RWPE1 (cell line): ENCODE measurements around the gene SCO2.

Source experiments
- CTCF ChIA-PET: fragments of 350-600 bp; sonication (Branson Sonifier 250); formaldehyde crosslinking; extraction: SDS; loops from one replicate; lab custom pipeline; 2021; lab: Yijun Ruan, JAX
- POLR2A ChIA-PET: fragments of 400-600 bp; formaldehyde crosslinking; extraction: SDS; loops from one replicate; lab custom pipeline; 2020; ENCODE audit warnings: antibody characterized with exemption; ENCODE audit not compliant: low non-redundant PET; lab: Yijun Ruan, JAX
- DNase-seq: peaks from one replicate; pipeline ENCODE4 v3.0.0; 2012; ENCODE audit warnings: low spot score
- H3K27ac ChIP-seq: fragments of 450-650 bp; 2 replicates; pipeline ENCODE4 v1.5.1; 2017
- TF ChIP-seq, protein P1 (sequence below): fragments of 450-650 bp; conservative IDR thresholded peaks from 2 replicates; pipeline ENCODE4 v1.5.1; 2017; ENCODE audit warnings: low read depth, mild to moderate bottlenecking

Gene SCO2

DNA sequence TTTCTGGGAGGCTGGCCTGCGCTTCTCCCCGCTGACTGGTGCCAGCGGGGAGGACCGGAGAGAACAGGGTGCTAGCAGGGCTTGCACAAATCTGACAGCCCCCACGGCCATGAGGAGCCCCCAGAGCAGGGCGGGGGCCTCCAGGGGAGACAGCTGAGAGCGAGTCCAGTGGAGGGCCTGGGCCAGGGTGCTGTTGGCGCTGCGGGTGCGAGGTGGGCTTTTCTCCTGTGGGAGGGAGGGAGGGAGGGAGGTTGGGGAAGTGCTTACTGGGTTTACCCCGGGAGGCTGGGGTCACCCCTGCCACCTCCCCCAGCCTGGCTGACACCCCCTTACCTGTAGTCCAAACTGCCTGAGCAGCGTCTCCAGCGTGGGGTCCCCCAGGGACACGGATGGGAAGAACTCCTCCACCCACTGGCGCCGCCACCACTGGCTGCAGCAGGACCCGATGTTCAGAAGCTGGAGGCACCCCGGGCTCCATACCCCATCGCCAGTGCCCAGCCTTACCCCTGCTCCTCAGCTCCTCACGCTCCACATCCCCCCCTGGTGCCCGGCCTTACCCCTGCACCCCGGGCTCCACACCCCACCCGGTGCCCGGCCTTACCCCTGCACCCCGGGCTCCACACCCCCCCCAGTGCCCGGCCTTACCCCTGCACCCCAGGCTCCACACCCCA, 21.8 kb downstream of the SCO2 start:
- no peak for DNase-seq
- POLR2A ChIA-PET = no interaction called here
- peak overlapping the region; percentile 53 for H3K27ac ChIP-seq
- CTCF ChIA-PET = no interaction called here
- TF ChIP-seq, protein P1, sequence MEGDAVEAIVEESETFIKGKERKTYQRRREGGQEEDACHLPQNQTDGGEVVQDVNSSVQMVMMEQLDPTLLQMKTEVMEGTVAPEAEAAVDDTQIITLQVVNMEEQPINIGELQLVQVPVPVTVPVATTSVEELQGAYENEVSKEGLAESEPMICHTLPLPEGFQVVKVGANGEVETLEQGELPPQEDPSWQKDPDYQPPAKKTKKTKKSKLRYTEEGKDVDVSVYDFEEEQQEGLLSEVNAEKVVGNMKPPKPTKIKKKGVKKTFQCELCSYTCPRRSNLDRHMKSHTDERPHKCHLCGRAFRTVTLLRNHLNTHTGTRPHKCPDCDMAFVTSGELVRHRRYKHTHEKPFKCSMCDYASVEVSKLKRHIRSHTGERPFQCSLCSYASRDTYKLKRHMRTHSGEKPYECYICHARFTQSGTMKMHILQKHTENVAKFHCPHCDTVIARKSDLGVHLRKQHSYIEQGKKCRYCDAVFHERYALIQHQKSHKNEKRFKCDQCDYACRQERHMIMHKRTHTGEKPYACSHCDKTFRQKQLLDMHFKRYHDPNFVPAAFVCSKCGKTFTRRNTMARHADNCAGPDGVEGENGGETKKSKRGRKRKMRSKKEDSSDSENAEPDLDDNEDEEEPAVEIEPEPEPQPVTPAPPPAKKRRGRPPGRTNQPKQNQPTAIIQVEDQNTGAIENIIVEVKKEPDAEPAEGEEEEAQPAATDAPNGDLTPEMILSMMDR = no peak

DNA sequence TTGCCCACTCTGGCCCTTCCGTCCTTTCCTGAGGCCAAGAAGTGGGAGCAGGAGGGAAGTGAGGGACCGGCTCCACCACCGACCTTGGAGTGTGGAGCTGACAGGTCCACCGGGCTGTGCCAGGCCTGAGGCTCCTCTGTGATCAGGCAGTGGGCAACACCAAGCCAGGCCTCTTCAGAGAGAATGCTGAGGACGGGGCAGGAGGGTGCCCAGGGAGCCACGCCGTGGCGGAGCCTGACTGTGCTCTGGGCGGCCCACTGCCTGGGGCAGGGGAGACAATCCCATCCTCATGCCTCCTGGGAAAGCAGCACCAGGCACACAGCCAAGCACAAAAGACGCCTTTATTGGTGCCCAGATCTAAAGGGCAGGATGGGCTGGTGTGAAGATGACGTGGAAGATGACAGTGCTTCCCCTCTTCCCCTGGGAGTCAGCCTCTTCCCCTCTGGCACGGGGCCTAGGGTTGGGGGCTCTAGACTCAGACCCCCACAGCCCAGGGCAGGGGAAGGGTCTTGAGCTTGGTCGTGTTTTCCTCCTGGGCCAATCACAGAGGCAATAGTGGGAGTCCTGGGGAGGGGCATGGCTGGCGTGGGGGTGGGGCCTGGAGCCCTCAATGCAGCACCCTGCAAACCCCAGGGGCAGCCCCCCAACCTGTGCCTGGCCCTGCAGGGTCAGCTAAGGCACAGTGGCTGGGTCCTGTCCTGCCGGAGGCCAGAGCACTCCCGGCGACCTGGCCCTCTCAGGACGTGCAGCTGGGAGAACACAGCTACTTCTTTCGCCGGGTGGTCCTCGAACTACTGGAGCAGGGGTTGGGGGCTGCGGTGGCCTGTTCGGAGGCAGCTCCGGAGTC, 22.5 kb downstream of the SCO2 start:
- POLR2A ChIA-PET = no interaction called here
- CTCF ChIA-PET = no interaction called here
- TF ChIP-seq, protein P1 = no peak
- peak overlapping the region; percentile 53 for H3K27ac ChIP-seq
- no peak for DNase-seq

DNA sequence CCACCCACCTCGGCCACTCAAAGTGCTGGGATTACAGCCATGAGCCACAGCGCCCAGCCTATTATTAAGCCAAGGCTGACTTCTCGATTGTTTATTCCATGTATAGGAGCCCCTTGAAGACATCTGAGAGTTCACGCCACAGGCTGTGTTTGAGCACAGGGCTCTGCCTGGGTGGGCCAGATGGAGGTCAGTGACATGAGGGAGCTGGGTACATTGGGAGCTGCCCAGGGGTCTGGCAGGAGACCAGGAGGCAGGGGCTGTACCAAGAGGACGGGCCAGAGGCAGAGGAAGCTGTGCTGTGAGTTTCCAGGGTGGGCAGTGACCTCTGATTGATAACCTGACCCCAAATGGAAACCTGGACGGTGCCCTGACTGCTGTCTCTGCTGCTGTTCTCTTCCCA, 23.3 kb downstream of the SCO2 start:
- H3K27ac ChIP-seq = peak overlapping the region; percentile 53
- ChIA-PET POLR2A (no interaction called here), CTCF (no interaction called here)
- TF ChIP-seq, protein P1 = no peak
- no peak for DNase-seq

DNA sequence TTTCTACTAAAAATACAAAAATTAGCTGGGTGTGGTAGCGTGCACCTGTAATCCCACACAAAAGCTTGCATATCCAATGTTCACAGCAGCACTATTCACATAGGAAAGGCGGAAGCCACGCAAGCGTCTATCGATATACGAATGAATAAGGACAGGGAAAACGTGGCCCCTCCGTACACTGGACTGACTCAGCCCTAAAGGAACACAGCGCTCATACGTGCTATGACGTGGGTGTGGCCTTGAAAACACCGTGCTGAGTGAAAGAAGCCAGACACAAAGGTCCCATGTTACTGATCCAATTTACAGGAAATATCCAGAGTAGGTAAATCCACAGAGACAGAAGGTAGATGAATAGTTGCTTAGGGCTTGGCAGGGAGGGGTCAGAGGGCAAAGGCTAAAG, 24.9 kb downstream of the SCO2 start:
- no peak overlapping the region for H3K27ac ChIP-seq
- POLR2A ChIA-PET = no interaction called here
- DNase-seq = no peak
- CTCF ChIA-PET = no interaction called here
- TF ChIP-seq, protein P1 = no peak

DNA sequence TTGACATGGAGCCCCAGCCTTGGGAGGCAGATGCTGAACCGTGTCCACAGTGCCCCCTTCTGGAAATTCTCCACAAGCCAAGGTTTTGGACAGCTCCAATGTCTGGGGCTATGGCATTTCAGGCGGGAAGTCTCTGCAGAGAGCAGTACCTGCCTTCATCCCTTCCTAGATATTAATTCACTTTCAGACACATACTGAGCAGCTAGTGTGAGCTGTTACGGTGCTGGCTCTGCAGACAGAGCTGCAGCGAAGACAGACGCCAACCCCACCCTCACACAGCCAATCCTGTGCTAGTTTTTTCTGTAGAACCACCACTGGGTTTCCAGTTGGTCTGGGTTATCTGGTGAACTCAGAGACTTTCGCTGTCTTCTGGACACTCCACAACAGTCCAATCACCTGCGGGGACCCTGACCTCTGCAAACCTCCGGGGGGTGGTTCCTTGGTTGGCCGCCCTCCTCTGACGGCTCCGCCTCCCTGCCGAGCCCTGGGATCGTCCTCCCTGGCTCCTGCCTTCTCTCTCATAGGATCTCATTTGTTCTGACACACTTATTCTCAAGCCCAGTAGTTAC, 27.0 kb downstream of the SCO2 start:
- TF ChIP-seq, protein P1 = peak; percentile 39; the same call in 1 of the 2 replicates
- CTCF ChIA-PET = interaction anchor here (1.0 kb wide), 1 partner anchor 20 kb away, joined by 3 read pairs; no protein-coding TSS in a partner anchor
- H3K27ac ChIP-seq = 0 out of 2 replicates have a peak overlapping the region, but pooled peaks have one; percentile 15
- POLR2A ChIA-PET = no interaction called here
- no peak for DNase-seq

DNA sequence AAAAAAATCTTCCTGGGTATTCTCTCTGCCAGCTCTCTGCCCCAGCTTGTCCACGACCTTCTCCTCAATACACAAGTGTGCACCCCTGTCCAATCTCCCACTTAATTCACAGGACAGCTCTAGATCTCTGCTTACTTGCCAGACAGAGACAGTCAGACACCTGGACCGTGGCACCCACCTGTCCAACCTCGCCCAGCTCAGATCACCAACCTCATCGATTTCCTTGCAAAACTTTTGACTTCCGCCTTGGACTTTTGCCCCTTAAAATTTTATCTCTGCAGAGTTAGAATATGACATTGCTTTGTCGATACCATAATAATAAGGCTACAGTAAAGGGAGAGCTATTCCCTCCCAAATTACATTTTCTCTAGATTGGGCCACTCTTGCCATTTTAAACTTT, 28.3 kb downstream of the SCO2 start:
- CTCF ChIA-PET = interaction anchor here (0.8 kb wide), 1 partner anchor 28 kb away, joined by 3 read pairs; no protein-coding TSS in a partner anchor
- TF ChIP-seq, protein P1 = no peak
- H3K27ac ChIP-seq = no peak overlapping the region
- POLR2A ChIA-PET = no interaction called here
- no peak for DNase-seq
